Smooth muscle cell of the brain vasculature (primary cell): Measurements from ENCODE around the gene ATG4C.

Experiments
- DNase-seq: peaks from one replicate; pipeline ENCODE4 v3.0.0-alpha.2; 2012; ENCODE audit warnings: low read depth, low spot score

Gene ATG4C

DNA sequence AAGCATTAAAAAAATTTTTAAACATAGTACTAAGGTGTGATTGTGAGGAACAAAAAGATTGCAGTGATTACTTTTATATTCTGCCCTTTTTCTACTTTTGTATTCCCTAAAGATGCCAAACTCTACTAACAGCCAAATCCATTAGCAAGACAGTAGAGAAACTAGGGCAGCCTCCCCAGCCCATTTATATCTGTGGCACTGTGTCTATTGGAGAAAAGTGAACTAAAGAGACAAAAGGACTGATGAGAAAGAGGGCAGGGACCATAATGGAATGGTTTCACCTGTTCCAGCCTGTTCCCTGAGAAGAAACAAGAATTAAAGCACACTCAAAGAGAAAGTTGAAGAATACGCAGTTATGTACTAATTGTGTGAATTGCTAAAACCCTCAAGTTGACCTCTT lies 56.6 kb downstream of the ATG4C start:
- no peak for DNase-seq

DNA sequence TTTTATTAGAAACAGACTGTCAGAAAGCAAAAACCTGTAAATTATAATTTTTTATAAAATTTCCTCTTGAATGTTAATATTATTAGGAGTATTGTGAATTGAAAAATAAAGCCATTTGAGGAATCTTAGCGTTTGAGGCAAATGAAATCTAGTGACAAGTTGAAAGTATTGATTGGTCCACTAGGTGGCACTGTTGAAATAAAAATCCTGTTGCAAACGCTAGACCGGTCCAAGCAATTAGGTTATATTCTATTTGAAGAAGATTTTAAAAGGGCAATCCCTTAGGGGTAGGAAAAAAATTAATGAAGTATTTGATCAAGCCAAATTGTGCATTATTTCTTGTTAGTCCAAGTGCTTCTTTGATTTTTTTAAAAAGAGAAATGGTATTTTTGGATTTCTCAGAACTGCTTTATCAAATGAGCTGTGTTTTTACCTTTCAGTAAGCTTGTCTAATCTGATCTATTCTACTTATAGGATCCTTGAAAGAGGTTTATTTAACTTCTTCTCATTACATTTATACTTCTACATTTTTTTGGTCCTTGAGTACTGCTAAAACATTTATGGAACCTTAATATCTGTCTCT lies 57.7 kb downstream of the ATG4C start:
- peak; percentile 57 for DNase-seq

DNA sequence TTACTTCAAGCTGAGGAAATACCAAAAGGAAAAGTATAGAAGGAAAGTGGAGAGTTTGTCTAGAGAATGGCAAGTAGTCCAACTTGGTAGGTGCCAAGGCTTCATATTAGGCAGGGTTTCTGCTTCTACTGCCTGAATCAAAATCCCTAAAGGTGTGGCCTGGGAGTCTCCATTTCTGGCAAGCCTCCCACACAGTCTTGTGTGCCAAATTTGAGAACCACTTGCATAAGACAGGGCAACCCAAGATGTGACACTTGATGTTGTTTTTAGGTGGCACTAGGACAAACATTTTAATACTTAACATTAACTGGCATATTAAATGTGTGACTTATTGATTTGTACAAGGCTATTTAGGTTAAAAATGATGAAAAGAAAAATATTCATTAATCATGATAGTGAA lies 60.1 kb downstream of the ATG4C start:
- DNase-seq = no peak

DNA sequence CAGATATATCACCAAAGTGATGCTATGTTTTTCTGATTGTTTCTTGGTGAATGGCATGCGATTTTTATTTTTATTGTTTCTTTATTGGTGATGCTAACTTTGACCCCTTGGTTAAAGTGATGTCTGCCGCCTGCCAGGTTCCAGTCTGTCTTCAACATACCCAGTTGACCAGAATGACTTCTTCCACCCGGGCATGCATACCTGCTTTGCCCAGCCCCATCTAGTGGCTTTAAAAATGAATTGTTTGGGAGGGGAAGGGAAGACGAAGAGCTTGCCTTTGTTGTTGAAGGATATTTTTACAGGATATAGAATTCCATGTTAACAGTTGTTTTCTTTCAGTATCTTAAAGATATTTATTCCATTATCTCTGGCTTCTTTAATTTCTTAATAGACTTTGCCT lies 65.1 kb downstream of the ATG4C start:
- no peak for DNase-seq

DNA sequence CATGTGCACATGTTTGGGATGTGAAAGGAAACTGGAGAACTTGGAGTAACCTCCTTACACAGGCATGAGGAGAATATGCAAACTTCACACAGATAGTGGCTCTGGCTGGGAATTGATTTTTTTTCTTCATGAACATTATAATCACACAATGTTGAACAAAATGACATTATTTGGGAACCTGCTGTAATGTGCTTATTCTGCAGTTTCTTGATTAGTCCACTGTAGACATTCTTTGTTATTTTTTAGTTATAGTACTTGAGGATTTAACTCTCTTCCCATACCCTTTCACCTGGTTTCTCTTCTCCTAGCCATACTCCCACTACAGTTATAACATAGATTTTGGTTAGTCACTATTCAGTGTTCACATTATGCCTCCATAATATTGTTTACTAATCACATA lies 68.3 kb downstream of the ATG4C start:
- DNase-seq = no peak

DNA sequence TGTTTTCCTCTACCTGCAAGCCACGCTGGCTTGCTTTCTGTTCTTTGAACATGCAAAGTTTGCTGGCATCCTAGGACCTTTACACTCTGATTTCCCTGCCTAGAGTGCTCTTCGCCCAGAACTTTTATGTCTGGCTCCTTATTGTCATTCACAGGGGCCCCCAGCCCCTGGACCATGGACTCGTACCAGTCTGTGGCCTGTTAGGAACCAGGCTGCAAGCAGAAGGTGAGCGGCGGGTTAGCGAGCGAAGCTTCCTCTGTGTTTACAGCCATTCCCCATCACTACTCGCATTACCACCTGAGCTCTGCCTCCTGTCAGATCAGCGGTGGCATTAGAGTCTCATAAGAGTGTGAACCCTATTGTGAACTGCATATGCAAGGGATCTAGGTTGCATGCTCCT lies 73.0 kb downstream of the ATG4C start:
- DNase-seq = no peak

DNA sequence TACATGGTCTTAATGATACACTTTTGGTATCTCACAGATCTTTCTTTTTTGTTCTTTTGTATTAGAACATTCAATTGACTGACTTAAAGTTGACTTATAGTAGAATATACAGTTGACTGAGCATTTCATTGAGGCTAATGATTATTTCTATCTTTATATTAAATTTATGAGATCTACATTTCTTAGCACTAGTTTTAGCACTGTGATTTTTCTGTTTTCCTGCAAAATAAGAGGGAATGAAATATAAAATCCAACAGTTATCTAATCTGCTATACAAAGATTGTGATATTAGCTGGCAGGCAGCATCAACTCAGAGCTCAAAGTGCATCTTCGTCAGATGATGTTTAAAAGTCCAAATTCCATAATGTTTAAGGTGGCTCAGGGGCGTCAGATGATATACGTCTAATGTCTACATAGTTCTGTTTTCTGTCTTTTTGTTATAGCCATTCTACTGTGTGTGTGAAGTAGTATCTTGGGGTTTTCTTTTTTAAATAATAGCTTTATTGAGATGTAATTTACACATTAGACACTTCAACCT lies 85.4 kb downstream of the ATG4C start:
- DNase-seq = no peak

DNA sequence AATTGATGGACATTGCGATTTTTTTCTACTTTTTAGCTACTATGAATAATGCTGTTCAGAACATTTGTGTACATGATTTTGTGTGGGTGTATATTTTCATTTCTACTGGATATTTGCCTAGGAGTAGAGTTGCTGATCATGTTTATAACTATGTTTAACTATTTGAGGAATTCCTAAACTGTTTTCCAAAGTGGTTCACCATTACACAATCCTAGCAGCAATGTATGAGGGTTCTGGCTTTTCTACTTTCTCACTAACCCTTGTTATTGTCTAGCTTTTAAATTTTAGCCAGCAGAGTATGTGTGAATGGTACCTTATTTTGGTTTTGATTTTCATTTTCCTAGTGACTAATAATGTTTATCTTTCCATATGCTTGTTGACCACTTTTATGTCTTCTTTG lies 86.2 kb downstream of the ATG4C start:
- DNase-seq = no peak

DNA sequence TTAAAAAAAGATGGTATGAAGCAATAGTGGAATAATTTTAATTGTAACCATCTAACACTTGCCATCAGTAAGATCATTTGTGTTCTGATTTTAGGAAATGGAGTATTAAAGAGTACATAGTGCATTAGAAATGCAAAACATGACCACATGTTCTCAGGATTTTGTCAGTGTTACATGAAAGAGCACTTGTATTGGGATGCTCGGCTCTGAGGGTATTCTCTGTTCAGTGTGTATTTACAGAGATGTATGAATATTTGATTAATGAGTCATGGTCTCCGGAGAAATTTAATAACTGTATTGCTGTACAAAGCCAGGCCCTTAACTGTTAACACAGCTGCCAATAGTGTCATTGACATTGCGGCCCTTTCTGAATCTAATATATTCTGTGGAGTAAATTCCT lies 91.7 kb downstream of the ATG4C start:
- no peak for DNase-seq

DNA sequence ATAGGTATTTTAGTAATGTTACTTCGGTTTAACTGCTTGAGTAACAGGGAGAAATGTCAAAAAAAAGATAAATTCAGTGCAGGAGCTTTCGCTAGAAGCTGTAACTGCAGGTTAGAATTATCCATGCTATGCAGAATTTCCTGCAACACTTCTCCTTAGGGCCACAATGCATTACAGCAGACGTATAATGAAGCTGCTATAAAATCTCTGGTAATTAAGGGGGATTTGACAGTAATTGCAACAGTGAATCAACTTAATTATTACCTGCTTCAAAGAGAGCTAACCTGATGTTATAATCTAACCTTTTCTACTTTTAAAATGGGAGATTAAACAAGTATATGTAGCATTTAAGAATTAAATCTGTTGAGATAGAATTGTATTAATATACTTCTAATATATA lies 92.6 kb downstream of the ATG4C start:
- DNase-seq = no peak

DNA sequence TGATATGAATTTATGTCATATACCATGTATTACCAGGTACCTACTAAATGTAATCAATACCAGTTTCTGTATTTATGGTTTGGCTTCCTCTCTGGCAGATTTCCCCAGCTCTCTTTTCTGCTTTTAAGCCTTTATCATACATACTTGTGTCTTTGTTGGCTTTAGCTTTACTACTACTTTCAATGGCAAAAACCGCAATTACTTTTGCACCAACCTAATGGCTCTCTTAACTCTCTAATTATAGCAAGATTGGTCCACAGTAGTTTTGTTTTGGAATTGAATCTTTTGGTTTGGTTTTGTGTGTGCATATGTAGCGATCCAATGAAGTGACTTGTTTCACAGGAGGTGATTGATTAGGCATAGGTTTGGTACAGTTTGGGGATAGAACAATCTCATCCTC lies 93.6 kb downstream of the ATG4C start:
- DNase-seq = no peak

DNA sequence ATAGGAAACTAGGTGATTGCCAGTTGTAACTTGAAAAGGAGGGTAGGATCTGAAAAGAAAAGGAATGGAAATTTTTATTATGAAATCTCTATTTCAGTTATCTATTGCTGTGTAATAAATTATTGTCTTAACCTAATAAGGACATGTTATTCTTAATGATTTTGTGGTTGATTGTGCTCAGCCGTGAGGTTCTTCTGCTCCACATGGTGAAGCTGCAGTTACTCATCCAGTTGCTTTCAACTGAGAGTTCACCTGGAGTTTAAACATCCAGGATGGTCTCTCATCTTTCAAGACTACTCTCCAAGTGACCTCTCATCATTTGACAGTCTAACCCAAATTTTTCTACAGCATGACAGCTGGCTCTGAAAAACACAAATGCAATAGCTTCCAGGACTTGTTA lies 96.0 kb downstream of the ATG4C start:
- DNase-seq = no peak

DNA sequence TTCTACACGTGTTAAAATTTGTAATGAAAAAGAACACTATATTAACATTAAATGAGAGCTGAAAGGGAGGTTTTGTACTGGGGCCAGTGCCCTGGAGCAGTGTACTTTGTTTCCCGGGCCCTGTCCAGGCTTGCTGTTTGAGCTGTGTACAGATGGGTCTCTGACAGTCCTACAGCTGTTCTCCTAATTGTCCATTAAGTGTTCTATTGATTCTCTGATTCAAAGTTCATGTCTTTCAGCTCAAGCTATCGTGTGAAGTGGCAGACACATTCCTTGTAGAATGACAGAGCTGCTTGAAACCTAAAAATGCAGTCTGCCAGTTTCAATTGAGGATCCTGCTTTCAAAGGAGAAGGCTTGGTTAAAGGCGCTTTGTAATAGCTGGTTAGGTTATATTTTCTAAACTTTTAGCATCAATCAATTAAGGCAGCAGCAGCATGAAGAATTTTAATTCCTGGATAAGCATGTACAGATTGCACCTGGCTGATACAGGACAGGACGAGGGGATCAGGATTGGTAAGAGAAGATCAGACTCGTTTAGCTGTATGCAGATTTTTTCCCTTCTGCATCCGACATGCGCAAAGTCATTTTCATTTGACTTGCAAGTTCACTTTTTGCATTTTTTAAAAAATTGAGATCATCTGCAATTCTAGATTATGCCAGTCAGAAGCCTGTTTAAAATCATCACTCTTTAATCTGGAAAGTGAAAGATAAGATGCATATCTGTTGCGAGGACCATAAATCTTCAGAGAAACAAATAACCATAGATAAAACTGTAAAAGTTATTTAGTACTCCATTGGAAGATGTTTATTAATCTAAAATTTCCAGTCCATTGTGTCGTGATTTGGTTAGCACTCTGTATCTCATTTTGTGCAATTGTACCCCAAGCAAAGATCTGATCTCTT lies 98.5 kb downstream of the ATG4C start:
- no peak for DNase-seq

DNA sequence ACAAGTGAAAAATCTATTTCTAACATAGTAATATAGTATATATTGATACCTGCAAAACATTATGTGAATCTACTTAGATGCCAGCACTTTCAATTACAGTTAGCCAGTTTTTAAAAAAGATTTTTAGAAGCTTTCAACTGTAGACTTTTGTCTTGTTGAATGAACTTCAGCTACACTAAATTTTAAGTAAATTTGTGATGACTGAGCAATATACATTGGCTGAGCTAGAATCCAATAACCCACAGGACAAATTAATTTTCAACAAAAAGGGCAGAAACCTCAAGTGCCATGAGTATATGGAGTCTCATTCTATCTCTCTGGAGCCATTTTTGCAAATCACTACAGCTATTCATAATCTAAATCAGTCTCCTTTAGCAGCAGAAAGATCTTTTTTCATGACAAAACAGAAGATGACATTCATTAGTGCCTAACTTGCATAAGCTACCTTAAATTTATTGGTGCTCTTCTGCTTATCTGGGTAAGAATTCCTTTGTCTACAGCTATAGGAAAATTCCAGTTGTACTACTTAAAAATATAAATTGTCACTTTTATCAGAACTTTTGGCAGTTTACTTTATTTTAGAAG lies 100.3 kb downstream of the ATG4C start:
- no peak for DNase-seq

DNA sequence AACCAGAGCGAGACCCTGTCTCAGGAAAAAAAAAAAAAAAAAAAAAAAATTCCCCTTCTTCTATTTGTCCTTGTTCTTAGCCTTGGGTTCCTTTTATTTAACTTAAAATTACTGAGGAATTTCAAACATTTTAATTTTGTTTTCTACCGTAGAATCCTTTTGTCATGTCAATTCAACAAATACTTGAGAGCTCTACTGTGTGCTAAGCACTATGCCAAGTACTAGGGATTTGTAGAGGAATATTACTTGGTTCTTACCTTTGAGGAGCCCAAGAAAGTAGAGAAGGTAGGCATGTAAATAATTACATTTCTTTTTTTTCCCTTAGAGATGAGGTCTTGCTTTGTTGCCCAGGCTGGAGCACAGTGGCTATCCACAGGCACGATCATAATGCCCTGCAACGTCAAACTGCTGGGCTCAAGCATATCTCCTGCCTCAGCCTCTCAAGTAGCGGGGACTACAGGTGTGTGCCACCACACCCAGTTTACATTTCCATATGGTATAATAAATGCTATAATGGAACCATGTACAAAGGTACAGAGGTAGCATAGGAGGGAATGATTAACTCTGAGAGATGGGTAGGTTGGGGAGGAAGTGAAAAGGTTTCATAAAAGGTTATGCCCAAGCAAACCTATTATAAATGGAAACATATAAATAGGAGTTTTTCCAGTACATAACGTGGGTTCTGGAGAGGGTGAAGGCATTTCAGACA lies 104.0 kb downstream of the ATG4C start:
- DNase-seq = no peak

DNA sequence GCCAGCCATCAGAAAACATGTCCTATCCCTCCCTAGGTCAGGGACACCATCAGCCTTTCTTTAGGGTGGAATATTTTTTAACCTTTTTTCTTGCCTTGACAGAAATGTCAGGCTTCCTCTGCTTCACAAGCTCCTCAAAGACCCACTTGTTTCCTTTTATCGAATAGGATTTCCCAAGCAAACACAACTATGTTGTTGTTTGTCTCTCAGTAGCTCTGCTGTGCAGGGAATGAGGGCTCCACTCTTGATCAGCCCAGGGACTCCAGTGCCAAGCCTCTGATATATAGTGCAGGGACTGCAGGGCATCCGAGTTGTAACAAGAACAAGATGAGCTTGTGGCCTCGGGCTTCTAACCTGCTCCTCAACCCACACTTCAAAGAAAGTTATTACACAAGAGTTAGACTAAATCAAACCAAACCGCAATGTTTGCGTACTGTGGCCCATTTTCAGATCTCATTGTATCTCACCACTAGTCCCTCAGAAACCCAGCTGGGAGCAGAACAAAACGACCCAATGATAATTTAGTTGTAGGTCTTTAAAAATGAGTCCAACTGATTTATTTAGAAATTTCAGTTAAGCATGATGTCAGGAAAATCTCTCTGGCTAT lies 108.1 kb downstream of the ATG4C start:
- no peak for DNase-seq

DNA sequence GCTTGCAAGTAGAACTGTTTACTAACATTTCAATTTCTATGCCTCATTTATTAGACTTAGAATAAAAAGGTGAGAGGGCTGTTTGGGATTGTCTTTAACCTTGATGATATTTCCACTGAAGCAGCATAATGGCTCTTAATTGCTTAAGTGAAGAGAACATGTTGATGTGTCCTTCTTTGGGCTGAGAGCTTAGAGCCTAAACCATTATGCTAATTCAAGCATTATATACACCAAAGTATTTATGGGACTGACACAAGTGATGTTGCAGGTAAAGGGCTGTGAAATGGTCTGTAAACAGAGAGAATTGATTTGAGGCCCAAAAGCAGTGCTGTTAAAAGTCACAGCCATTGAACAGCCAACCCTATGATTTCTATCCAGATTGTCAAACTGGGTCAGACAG lies 113.9 kb downstream of the ATG4C start:
- DNase-seq = no peak

DNA sequence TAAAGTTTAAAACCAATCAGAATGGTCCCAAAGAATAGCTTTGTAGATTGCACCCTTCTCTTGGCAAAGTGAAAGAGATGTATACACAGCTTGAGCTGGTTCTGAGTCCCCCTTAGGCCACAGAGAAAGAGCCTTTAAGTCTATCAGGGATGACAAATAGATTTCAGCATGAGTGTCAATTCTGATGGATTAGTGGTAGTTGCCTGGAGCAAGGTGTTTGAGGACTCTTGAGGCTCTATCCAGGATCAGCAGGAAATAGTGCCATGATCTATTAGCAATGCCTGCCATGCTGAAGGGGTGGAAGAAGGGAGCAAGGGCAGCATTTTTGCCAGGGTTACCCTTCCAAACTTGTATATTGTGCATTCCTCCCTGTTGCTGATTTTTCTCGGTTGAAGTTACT lies 116.6 kb downstream of the ATG4C start:
- no peak for DNase-seq

DNA sequence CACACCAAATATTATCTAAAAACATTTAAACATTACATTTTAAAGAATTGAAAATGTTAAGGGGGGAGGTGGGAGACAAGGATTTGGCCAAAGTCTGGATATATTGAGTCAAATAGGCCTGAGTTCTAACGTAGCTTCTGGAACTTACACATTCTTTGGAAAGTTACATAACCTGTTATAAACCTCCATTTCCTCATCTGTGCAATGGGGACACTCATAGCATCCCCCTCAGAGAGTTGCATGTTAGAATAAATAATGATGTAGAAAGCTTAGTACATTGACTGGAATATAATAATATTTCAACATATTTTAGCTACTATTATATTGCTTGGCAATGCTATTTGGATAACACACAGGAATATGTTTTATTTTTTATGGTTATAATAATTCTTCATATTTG lies 117.7 kb downstream of the ATG4C start:
- no peak for DNase-seq

DNA sequence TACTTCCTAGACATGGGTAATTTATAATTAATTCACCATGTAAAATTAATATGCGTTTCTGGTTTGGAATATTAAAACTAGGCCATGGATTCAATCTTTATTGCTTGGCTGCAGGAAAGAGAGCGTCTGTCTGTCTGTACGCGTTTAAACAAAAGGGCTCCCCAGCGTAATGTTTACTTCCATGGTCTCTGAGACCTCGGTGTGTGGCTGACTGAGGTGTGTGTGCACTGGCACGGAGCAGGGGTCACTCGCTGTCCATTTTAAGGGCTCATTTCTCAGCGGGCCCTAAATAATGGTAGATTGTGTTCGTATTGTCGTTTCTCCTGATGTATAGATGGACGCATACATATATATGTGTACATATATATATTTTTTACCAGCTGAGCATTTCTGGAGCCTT lies 119.6 kb downstream of the ATG4C start:
- DNase-seq = no peak

DNA sequence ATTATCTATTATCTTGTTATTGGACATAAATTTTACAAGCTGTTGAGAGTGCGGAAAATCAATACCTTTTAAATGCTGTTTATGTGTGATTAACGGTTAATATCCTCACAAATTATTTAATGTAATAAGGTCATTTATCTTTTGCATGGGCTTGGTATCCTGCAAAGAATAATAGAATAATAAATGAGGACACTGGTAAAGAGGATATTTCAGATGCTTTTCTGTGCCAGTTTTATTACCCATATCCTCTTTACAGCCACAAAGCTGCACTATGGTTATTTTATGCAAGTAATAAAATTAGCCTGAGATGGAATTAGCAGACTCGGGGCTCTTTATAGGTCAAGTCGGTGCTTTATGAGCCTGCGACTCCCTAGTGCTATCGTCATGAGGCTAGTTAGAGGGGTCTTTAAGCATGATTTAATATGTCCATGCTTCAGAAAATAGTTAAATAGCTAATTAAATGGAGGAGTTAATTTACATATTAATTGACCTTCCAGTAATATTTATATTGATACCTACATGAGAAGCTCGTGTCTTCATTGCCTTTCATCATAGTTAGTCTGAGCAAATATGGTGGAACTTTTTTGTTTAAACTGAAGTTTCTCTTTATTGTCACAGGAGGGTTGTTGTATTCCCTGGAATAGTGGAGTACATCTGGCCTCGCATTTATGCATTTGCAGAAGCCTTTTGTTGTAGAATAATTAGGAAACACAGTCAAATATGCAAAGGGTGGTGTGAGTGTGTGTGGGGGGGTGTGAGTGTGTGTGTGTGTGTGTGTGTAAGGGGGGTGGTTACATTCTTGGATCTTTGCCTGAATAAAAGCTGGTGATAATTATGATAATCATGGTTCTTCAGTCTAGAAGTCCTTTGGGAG lies 120.3 kb downstream of the ATG4C start:
- no peak for DNase-seq
